ELF-1 (cell line): ENCODE results near the gene KPNA4.
A peak's percentile ranks its signal among the peaks of the same experiment; 100 is the strongest.
"Not testable (repeated sequence)": the region's sequence is repeated elsewhere in the genome, so short reads cannot be mapped to it uniquely, and the experiment has no call there.

ENCODE experiments used
- DNase-seq: peaks from one replicate; pipeline ENCODE4 v3.0.0-alpha.2; 2016; ENCODE audit warnings: low read depth, low spot score

Gene KPNA4

DNA sequence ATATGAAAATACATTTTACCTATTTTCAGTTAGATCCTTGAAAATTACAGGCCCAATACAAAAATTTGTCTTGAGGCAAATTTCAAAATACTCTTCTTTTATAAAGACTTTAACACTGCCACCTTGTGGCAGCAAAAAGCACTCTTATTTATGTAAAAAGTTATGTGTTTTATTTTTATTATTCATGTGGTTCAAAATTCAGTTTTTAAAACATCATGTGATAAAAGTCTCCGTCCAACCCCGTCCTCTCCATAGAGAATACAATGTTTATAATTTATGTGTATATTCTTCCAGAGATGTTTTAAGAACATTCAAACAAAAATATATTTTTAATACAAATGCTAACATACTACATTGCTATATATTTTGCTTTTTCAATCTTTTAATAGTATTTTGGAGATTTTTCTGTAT is 78.9 kb downstream of the KPNA4 start:
- DNase-seq, result no peak

DNA sequence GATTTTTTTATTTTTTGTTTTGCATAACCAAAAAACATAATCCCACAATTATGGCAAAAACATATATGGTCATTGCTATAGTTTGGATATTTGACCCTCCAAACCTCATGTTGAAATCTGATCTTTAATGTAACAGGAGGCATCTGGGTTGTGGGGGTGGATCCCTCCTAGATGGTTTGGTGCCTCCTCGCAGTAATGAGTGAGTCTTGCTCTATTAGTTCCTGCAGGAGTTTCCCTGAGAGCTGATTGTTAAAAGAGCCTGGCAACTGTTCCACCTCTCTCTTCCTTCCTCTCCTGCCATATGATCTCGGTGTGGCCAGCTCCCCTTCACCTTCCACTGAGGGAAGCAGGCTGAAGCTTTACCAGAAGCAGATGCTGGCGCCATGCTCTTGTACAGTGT is 82.6 kb downstream of the KPNA4 start:
- no peak for DNase-seq

DNA sequence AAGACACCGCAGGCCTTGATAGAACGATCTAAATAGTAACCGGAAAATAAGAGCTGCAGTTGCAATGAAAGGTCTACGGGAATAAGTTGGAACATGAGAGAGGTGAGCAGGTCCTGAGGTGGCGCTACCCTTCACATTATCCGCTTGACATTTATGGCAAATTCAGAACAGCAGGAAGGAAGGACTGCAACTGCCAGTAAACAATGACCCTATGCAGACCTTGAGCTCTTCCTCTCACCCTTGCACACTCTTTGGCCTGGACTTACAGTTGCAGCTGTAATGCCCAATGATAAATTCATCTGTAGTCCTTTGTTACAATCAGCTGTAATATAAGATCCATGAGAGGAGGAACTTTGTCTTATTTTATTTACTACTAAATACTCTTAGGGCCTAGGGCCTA is 83.5 kb downstream of the KPNA4 start:
- DNase-seq, result no peak

DNA sequence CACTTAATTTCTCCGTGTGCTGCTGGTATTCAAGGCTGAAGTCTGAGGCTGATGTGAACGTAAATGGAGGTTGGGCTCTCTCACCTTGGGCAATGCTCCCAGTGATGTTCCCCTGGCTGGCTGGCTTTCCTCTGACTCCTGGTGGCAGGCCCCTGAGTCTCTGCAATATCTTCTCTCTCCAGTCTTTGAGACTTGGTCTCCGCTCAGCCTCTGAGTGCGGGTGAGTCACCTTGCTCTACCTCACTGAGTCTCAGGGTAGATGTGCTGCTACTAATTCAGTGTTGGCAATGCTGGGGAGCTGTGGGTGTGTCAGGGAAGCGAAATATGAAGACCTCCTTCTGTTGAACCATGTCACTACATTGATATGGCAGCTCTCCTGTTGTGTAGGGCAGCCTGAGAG is 84.4 kb downstream of the KPNA4 start:
- DNase-seq, result peak; percentile 30

DNA sequence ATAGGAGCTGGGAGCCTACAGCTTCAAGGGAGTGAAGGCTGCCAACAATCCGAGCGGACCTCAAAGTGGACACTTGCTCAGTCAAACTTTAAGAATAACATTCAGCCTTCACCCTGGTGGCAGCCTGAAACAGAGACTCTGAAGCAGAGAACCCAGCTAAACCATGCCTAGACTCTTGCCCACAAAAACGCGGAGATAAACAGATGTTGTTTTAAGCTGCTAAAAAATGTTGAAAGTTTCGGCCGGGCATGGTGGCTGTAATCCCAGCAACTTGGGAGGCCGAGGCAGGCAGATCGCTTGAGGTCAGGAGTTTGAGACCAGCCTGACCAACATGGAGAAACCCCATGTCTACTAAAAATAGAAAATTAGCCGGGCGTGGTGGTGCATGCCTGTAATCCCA is 86.0 kb downstream of the KPNA4 start:
- DNase-seq, result no peak

DNA sequence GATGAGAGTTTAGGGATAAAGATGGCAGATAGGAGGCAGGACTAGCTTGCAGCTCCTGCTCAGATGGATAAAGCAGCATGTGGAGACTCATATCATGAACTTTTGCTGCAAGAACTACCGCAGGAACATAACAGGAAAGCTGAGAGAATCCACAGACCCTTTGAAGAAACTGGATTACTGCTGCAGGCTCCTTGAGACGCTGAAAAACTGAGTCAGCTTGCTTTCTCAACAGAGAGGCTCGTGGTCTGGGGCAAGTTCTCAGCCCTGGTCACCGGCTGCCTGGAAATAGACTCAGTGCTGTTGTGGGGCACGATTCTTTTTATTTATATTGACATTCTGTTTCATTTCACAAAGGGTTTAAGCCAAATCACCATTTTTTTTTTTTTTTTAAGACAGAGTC is 87.0 kb downstream of the KPNA4 start:
- DNase-seq, result no peak

DNA sequence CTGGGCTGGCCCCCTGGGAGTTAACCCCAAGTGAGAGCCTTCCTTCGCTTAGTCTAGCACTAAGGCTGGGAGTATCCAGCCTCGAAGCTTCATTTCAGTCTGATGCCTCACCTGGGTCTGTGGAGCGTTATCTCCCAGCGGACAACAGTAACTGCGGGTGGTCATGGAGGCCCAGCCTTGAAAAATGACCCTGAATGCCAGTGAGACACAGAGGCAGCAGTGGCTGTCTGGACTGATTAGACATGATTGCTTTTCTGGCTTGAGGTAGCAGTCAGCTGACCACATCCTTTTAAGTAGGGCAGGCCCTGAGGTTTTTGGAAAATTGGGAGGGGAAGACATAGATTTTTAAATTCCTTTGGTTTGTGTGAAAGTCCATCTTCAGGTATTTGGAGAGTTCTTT is 87.6 kb downstream of the KPNA4 start:
- DNase-seq, result no peak

DNA sequence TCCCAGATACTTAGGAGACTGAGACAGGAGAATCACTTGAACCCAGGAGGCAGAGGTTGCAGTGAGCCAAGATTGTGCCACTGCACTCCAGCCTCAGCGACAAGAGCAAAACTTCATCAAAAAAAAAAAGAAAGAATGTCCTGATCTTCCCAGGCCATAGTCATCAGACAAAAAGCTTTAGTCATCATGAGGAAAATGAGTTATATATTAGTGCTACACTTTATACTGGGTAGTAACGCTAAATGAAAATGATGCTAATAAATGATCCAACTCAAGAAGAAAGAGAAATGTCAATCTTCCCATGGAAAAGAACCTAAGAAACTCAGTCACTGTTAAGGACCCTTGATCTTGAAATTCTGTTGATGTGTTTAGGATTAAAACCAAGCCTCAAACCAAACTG is 89.5 kb downstream of the KPNA4 start:
- DNase-seq, result no peak

DNA sequence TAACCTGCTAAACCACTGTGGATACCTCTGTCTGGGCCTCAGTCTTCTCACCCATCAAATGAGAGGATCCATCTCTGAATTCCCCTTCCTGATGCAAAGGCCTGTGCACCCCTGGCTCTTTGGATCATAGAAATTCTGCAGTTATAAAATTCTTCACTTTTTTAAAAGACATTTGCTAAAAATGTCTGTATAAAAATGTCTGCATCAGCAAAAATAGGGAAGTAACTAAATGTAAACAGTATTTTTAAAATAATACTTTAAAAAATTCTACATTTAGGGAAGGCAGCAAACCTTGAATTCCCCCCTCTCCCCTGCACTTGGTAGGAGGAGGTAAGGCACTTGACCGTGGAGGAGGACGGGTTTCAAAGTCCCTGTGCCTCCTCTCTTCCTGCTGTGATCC is 90.2 kb downstream of the KPNA4 start:
- DNase-seq, result no peak

DNA sequence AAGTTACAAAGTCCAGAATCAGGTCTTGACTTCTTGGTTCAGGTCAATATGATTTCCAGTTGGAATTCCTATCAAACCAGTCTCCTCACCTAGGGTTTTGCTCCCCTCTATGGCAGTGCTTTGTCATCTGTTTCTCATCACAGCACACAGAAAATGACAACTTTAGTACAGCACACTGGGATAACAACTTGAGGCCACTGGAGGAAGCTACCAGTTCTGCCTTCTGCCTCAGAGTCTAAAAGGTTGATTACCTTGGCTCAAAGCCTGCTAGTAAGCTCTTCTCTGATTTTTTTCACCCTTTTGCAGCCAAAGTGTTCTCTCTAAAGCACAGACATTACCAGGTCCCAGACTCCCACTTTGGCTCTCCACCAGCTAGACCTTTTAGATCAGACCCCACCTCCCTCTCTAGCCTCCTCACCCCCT is 90.9 kb downstream of the KPNA4 start:
- no peak for DNase-seq

DNA sequence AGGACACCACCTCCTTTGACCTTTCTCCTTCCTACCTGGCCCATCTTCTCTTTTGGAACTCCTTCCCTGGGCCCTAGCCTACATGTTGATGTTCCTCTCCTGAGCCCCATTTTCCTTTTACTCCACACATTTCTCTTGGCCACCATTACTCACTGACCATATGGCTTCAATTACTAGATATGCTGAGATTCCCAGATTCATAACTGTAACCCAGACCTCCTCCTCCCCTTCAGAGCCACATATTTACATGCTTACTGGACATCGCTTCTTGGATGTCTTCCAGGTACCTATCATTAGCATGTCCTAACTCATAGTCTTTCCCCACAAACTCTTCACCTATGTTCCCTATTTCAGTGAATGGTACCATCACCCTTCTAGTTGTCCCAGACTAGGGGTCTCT is 91.4 kb downstream of the KPNA4 start:
- no peak for DNase-seq

DNA sequence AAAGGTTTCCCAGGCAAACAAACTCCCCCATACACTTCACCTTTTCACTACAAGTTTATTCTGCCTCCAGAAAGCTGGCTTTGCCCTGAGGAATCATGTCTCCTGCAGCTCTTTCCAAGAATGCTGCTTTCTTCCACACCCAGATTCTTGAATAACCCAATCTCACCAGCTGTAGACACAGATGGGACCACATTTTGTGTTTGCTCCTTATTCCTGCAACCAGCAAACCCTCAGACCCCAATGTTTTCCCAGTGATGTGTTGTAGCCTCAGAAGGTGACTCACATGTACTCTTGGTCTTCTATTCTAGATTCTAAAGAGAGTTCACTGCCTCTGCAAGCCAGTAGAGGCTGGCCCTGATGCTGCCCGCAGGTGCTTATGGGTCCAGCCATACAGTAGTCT is 92.2 kb downstream of the KPNA4 start:
- no peak for DNase-seq

DNA sequence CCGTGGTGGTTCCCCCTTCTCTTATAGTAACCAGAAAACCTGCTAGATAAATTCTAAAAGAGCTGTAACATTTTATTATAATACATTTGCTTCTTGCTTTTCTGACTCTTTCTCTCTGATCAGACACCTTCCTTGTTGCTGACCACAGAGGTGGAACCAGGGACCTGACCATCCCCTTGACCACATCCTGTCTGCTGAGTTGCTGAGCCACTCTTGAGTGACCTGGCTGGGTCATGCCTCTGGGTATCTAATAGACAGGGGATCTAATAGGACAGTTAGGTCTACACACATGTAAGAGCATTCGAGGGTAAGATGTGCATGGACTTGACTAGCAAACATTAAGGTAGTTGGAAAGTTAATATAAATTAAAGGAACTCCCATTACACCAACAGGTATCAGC is 93.0 kb downstream of the KPNA4 start:
- DNase-seq, result no peak

DNA sequence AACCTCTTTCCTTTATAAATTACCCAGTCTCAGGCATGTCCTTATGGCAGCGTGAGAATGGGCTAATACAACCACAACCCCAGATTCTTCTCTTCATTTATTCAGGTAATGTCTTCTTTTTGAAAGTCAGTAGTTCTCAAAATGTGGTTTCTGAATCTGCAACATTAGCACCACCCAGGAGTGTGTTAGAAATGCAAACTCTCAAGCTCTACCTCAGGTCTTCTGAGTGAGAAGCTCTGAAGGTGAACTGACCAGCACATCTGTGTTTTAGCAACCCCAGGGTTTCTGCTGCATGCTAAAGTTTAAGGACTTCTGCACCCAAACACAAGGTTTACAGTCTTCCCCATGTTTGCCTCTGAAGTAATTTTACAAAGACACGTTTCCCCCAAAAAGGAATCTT is 93.5 kb downstream of the KPNA4 start:
- no peak for DNase-seq

DNA sequence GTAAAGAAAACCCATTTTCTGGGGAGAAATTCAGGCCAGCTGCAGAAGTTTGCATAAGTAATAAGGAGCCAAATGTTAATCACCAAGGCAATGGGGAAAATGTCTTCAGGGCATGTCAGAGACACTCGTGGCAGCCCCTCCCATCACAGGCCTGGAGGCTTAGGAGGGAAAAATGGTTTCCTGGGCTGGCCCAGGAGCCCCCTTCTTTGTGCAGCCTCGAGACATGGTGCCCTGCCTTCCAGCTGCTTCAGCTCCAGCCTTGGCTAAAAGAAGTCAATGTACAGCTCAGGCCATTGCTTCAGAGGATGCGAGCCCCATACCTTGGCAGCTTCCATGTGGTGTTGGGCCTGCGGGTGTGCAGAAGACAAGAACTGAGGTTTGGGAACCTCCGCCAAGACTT is 95.2 kb downstream of the KPNA4 start:
- DNase-seq, result no peak

DNA sequence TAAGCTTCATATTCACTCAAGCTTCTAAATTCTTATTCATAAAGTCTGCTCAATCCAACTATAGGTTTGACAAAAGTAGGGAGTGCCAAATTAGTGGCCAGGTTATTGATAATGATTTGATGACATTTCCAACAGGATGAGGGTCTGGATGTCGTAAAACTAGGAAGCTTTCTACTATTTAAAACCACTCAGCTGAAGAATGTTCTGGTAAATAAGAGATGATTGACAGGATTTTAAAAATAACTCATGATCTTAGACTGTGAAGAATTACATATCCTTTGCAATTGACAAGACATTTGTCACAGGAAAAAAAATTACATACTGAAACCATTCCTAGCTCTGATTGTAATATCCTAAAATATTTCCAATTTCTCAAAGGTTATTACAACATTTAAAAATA is 100.4 kb downstream of the KPNA4 start:
- no peak for DNase-seq

DNA sequence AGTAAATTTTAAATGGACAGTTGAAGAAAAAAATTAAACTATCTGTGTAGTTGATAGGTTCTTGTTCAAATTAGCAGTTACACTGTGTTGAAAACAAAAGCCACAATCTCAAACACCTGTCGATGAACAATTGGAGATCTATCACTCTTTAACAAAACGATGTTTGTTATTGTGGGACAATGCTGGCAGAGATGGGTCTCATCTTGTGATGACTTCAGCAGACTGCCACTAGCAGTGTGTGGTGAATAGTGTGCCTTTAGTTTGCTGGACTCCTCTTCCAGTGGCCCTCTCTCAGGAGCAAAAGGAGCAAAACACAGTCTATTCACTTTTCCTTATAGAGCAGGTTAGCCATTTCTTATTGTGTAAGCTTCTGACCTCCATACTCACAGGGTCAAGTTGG is 101.0 kb downstream of the KPNA4 start:
- DNase-seq, result no peak

DNA sequence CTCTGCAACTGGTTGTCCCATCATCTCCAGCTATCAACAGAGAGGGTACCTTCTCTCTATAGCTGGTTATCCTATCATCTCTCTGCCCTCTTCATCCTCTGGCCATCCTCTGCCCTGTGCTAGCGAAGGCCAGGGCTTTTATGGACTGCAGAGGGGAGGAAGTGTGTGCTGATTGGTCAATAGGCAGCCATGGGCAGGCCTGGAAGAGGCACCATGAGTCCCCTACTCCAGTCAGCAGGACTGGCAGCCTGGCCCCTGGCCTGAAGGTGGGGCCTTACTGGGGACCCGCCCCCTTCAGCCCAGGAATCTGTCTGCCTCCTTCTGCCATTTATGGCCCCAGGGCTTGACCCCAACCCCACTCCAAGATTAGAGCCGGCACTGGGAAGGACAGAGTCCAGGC is 105.3 kb downstream of the KPNA4 start:
- no peak for DNase-seq

DNA sequence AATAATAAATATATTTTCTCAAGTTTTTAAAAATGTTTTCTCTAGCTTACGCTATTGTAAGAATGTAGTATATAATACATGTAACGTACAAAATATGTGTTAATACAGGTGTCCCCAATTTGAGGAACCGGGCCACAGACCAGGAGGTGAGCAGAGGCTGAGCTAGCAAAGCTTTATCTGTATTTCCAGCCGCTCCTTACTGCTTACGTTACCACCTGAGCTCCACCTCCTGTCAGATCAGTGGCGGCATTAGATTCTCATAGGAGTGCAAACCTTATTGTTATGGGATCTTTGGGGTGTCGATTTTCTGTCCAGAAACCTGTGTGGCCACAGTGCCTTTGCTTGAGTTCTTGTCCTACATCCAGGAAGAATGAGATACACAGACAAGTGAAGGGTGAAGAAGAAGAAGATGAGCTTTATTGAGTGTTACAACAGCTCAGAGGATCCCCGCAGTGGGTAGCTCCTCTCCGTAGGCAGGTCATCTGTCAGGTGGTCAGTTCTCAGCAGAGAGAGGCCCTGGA is 105.9 kb downstream of the KPNA4 start:
- DNase-seq, result no peak

DNA sequence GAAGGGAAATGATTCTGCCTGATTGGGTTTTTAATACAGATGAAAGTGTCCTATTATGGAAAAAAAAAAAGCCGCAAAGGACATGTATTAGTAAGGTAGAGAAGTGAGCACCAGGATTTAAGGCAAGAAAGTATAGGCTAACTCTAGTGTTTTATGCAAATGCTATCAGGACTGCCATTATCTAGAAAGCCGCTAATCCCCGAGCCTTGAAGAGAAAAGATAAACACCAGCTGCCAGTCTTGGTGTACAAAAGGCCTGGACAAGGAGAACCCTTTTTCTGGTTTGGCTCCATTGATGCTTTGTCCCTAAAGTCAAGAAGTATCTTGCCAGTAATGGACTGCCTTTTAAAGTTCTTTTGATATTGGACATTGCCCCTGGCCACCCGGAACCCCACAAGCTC is 107.2 kb downstream of the KPNA4 start:
- no peak for DNase-seq

DNA sequence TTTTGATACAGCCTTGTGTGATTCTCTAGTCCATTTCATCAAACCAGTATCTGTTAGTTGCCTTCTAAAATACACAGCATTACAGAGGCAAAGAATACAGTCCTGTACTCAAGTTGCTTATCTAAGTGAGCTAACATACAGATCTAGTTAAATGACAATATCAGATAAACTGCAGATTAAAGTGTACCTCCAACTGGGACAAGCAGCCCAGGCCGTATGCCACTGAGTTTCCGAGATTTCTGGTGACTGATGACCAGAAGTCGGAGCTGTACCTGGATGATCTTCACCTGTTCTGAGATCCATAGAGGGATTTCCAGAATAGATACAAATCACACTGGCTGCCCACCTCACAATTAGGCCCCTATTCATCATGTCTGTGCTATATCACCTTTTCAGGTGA is 109.5 kb downstream of the KPNA4 start:
- no peak for DNase-seq

DNA sequence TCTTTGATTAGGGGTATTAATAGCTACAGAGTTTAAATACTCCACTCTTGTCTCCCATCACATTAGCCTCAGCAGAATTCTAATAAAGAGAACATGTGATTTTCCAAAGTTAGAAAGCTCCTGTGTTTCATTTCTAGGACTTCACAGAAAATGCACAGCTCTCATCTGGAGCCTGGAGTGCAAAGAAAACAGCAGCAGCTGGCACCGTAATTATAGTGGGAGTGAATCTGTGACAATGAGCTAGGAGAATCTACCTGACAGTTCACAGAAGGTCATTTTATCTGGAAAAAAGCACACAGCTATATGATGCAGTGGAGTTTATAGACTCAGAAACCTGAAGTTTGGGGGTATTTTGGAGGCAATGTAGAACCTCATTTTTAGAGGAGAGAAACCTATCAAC is 110.4 kb downstream of the KPNA4 start:
- DNase-seq, result no peak

DNA sequence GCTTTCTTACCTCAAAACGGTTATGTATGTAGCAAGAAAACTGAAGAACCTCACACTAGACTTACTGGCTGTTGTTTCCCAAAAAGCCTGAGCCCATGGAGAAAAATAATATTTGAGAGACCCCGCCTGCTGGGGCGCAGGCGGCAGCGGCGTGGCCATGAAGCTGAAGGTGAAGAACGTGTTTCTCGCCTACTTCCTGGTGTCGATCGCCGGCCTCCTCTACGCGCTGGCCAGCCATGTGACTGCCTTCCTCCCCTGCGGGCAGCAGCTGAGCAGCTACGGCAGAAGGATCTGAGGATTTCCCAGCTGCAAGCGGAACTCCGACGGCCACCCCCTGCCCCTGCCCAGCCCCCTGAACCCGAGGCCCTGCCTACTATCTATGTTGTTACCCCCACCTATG is 113.1 kb downstream of the KPNA4 start:
- not testable (repeated sequence) for DNase-seq

DNA sequence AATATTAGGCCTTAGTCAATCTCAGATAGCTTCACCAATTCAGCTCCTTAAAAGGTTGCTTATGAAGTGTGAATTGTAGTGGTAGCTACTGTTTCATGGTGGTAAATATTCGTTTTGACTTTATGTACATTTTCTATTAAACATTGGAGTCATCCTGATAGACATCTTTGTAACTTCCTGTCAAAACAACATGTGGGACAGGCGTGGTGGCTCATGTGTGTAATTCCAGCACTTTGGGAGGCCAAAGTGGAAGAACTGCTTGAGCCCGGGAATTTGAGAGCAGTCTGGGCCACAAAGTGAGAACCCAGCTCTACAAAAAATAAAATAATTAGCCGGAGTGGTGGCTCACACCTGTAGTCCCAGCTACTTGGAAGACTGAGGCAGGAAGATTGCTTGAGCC is 113.8 kb downstream of the KPNA4 start:
- no peak for DNase-seq

DNA sequence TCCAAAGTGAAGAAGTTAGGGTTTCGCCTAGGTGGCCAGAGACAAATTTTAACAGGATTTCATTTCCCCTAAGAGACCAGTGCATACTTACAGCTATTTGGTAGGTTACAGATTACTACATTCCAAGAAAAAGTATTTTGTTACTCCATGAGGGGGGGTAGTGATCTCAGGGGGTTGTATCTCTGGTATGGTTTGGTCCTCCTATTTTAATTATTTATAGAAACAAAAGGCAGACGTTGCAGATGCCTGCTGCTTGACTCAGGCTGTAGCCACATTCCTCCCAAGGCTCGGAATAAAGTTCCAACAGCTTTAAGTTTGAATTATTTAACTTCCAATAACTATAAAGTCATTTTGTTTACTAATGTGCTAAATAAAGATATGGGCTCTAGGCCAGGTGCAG is 114.5 kb downstream of the KPNA4 start:
- DNase-seq, result no peak
